ENCODE data around the gene IQSEC1. TPM values are rescaled to one million over a fixed set of nuclear protein-coding genes. Genes with fewer than 3 reads are reported as not detected.

Gene IQSEC1
- total and polyA plus RNA-seq, 10 of the 15 experiments (the other 5 are each of a cell fraction or from before 2014, with no cell fraction given) = 0.92 to 55.2 (median 8.5) TPM

DNA sequence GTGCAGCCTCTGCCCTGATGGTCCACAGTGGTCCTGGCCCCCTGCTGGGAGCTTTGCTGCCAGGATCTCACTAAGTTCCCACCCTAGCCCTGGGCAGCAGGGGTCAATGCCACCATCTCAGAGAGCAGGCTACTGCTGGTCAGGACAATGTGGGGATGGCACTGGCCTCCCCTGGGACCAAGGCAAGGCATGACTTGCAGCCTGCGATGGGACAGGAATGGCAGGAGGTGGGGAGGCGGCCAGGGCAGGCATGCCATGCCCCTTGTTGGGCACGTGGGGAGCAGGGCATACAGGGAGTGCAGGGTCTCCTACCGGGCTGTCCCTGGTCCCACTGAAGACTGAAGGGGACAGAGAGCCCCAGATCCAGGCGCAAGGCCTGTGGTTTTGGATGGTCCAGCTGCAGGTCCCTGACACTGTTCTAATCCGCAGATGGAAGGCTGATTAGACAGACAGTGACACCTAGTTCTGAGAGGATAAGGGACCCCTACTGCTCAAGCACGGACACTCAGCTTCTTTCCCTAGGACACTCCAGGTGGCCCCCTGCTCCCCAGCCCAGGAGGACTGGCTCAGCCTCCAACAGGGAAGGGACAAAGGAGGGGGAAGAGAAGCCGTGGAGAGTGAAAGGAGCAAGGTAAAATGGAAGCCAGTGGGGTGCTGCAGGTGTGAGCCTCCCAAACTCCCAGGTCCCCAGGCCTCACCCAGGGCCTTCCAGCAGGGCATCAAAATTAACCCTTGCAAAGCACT lies 162.7 kb downstream of the IQSEC1 start:
- FAIRE-seq (no peak), ATAC-seq (no peak), DNase-seq (ENCODE audit: low read depth, low spot score) (no peak)
- Histone ChIP-seq H3K9me3 (replicated peaks; ENCODE audit: control insufficient read depth, insufficient read depth, low read length) (no peaks in the 10 kb centered on the region), H3K9ac (ENCODE audit: control insufficient read depth, insufficient read depth, low read length) (no peak overlapping the region), H3K36me3 (ENCODE audit: control insufficient read depth in 2 of 2, insufficient read depth in 2 of 2, low read length in 1 of 2) (peaks cover 29 to 46% of the 10 kb centered on the region in 2 experiments), H3K4me1 (ENCODE audit: control insufficient read depth, insufficient read depth, low read length) (no peaks in the 10 kb centered on the region), H3K4me2 (ENCODE audit: control insufficient read depth, insufficient read depth) (no peak overlapping the region), H4K20me1 (ENCODE audit: control insufficient read depth, insufficient read depth) (no peaks in the 10 kb centered on the region), H2AFZ (ENCODE audit: control insufficient read depth, low read depth, low read length) (no peak overlapping the region), H3K27me3 (replicated peaks in 1 of 2; ENCODE audit: control insufficient read depth in 2 of 2, insufficient read depth in 2 of 2, low read length in 1 of 2) (no peaks in the 10 kb centered on the region), H3K4me3 (no peak overlapping the region), H3K79me2 (ENCODE audit: control insufficient read depth, insufficient read depth, low read length) (no peaks in the 10 kb centered on the region), H3K27ac (ENCODE audit: control insufficient read depth, insufficient read depth) (no peak overlapping the region)
- RAD21 ChIA-PET (ENCODE audit: unreplicated experiment) = no interaction called here
- in situ Hi-C loops (cut with MboI) = no loop called here
- intact Hi-C loops (cut with micrococcal nuclease; ENCODE audit: unreplicated experiment) = no loop called here
- CTCF ChIA-PET = no interaction called here
- no TSS peak for BruUV-seq (replicated peaks)
- POLR2A ChIA-PET = no interaction called here
- 95% methylated on average over 8 of the region's 8 CpGs for WGBS (ENCODE audit: insufficient coverage, insufficient replicate concordance, low lambda C conversion rate, missing lambda C conversion rate)
- TF ChIP-seq CHD1 (IDR thresholded peaks at IDR 0.05; ENCODE audit: low read depth, low read length) (no peak), TARDBP (IDR thresholded peaks at IDR 0.05; ENCODE audit: borderline replicate concordance) (no peak), ETV6 (conservative IDR thresholded peaks at IDR 0.05 in 1 of 2, IDR thresholded peaks at IDR 0.05 in 1 of 2; ENCODE audit: borderline replicate concordance in 1 of 2, low read depth in 1 of 2) (no peak), RBBP5 (conservative IDR thresholded peaks at IDR 0.05) (no peak), KLF5 (IDR thresholded peaks at IDR 0.05; ENCODE audit: partially characterized antibody) (no peak), DPF2 (IDR thresholded peaks at IDR 0.05) (no peak), ZNF622 (IDR thresholded peaks at IDR 0.05) (no peak), IKZF2 (IDR thresholded peaks at IDR 0.05) (no peak), STAT1 (conservative IDR thresholded peaks at IDR 0.05) (no peak), KAT2A (conservative IDR thresholded peaks at IDR 0.05; ENCODE audit: control insufficient read depth, low read depth, low read length) (no peak), RAD51 (IDR thresholded peaks at IDR 0.05) (no peak), NFYA (IDR thresholded peaks at IDR 0.05; ENCODE audit: borderline replicate concordance, low read depth, low read length) (no peak), RUNX3 (IDR thresholded peaks at IDR 0.05; ENCODE audit: low read length) (no peak), ASH2L (IDR thresholded peaks at IDR 0.05; ENCODE audit: borderline replicate concordance, low read depth) (no peak)
- TF ChIP-seq, protein P1, sequence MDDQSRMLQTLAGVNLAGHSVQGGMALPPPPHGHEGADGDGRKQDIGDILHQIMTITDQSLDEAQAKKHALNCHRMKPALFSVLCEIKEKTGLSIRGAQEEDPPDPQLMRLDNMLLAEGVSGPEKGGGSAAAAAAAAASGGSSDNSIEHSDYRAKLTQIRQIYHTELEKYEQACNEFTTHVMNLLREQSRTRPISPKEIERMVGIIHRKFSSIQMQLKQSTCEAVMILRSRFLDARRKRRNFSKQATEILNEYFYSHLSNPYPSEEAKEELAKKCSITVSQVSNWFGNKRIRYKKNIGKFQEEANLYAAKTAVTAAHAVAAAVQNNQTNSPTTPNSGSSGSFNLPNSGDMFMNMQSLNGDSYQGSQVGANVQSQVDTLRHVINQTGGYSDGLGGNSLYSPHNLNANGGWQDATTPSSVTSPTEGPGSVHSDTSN (IDR thresholded peaks at IDR 0.05; ENCODE audit: insufficient replicate concordance, low read depth, low read length) = no peak
- TF ChIP-seq, protein P2, sequence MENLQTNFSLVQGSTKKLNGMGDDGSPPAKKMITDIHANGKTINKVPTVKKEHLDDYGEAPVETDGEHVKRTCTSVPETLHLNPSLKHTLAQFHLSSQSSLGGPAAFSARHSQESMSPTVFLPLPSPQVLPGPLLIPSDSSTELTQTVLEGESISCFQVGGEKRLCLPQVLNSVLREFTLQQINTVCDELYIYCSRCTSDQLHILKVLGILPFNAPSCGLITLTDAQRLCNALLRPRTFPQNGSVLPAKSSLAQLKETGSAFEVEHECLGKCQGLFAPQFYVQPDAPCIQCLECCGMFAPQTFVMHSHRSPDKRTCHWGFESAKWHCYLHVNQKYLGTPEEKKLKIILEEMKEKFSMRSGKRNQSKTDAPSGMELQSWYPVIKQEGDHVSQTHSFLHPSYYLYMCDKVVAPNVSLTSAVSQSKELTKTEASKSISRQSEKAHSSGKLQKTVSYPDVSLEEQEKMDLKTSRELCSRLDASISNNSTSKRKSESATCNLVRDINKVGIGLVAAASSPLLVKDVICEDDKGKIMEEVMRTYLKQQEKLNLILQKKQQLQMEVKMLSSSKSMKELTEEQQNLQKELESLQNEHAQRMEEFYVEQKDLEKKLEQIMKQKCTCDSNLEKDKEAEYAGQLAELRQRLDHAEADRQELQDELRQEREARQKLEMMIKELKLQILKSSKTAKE (IDR thresholded peaks at IDR 0.05; ENCODE audit: low read depth, poor library complexity, severe bottlenecking) = no peak
- TF ChIP-seq, protein P3, sequence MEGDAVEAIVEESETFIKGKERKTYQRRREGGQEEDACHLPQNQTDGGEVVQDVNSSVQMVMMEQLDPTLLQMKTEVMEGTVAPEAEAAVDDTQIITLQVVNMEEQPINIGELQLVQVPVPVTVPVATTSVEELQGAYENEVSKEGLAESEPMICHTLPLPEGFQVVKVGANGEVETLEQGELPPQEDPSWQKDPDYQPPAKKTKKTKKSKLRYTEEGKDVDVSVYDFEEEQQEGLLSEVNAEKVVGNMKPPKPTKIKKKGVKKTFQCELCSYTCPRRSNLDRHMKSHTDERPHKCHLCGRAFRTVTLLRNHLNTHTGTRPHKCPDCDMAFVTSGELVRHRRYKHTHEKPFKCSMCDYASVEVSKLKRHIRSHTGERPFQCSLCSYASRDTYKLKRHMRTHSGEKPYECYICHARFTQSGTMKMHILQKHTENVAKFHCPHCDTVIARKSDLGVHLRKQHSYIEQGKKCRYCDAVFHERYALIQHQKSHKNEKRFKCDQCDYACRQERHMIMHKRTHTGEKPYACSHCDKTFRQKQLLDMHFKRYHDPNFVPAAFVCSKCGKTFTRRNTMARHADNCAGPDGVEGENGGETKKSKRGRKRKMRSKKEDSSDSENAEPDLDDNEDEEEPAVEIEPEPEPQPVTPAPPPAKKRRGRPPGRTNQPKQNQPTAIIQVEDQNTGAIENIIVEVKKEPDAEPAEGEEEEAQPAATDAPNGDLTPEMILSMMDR (IDR thresholded peaks at IDR 0.05 in 2 of 3, conservative IDR thresholded peaks at IDR 0.05 in 1 of 3; ENCODE audit: control insufficient read depth in 2 of 3, extremely low read depth in 1 of 3, insufficient read depth in 1 of 3, low read depth in 3 of 3, low read length in 3 of 3) = no peak
- SMC1A ChIA-PET (ENCODE audit: uncharacterized antibody, unreplicated experiment) = no interaction called here

Measured in GM12878 (cell line).